H7 (cell line): ENCODE results near the gene POC1A. TPM values are rescaled to one million over a fixed set of nuclear protein-coding genes. Genes with fewer than 3 reads are reported as not detected.

ENCODE experiments used
- DNase-seq: peaks from one replicate; pipeline ENCODE4 v3.0.0; 2012
- H3K27me3 ChIP-seq: 2 replicates; pipeline ENCODE4 v1.6.0; 2011; ENCODE audit warnings: mild to moderate bottlenecking, low read length; ENCODE audit not compliant: control insufficient read depth, insufficient read depth
- H3K36me3 ChIP-seq: replicated peaks from 2 replicates; pipeline ENCODE4 v1.5.1; 2011; ENCODE audit warnings: low read length; ENCODE audit not compliant: control insufficient read depth, insufficient read depth
- H3K4me3 ChIP-seq: 2 replicates; pipeline ENCODE4 v1.5.1; 2011; ENCODE audit warnings: low read depth, mild to moderate bottlenecking, control low read depth, low read length, moderate library complexity; ENCODE audit not compliant: insufficient read depth
- total RNA-seq: library from RNA; depleted of rRNA; stranded (reverse); fragments of >200 nt; shearing (Covaris generic); gene quantifications from 2 replicates; pipeline ENCODE4 v1.2.3, GENCODE V29; 2014

The POC1A gene
- total RNA-seq, 1 experiment from 2014 or later = 25.1 TPM

- DNase-seq = no peak
- H3K27me3 ChIP-seq = peaks cover 7% of the 10 kb centered on the region
- no peak overlapping the region for H3K4me3 ChIP-seq
- H3K36me3 ChIP-seq = no peaks in the 10 kb centered on the region
These were observed 92.9 kb downstream of the POC1A start for GRCh38 chr3:52061121-52061910.

- Histone ChIP-seq H3K4me3 (no peak overlapping the region), H3K27me3 (peaks cover 11% of the 10 kb centered on the region), H3K36me3 (no peaks in the 10 kb centered on the region)
- DNase-seq = no peak
These were observed 94.4 kb downstream of the POC1A start for GRCh38 chr3:52059781-52060180.

- no peak for DNase-seq
- H3K4me3 ChIP-seq = peak overlapping the region; percentile 31
- H3K27me3 ChIP-seq = peaks cover 11% of the 10 kb centered on the region
- H3K36me3 ChIP-seq = peaks cover 4% of the 10 kb centered on the region
These were observed 96.3 kb downstream of the POC1A start for GRCh38 chr3:52057812-52058495.

DNA sequence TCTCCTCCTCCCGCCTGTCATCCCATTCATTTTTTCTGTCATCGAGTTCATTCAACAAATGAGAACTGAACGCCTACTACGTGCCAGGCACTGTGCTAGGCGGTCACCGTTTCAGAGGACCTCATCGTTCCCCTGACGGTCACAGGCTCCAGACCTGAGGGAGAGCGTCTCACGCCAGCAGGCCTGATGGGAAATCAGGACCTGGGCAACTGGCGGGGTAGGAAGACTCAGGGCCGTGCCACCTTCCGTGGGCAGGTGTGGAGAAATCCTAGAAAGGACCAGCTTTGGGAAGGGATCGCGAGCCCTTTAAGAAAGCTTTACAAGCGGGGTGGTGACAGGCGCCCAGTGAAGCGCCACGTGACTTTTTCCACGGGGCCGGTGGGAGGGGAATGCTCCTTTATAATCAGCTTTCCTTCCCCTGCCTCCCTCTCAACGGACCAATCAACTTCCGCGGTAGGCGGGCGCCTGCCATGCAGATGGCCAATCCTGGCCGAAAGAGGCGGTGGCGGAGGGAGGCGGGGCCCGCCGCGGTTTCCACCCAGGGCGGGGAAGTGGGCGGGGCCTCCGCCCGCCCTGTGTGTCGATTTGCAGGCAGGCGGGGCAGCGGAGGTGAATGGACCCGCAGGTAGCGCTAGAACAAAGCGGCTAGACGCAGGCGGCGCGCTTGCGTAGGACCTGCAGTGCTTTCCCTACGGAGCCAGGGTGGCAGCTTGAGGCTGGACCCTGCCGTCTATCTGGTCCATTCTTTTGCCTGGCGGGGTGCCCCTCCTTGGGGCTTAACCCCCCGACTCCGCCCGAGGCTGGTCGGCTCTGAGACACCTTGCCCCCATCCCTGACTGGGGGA, 97.0 kb downstream of the POC1A start:
- Histone ChIP-seq H3K4me3 (peak overlapping the region; percentile 67), H3K27me3 (peaks cover 11% of the 10 kb centered on the region), H3K36me3 (peaks cover 7% of the 10 kb centered on the region)
- peak; percentile 99 for DNase-seq

DNA sequence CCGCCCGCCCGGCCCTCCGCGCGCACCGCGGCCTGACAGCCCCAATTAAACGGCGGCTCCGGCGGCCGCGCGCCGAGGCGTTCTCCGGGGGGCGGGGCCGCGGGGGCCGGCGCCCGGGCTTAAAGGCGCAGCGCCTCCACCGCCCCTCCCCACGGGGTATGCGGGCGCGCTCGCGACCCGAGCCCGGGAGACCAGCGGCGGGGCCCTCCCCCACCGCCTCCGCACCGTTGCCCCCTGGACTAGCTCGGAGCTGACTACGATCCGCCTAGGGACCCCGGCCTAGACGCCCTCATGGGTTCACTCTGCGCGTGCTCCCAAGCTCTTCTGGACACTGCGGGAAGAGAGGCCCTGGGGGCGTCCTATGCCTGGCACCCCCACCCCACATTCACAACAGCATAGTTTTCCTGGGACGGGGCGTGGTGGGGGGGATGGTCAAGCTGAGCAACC, 97.7 kb downstream of the POC1A start, which contains the start of gene DUSP7:
DUSP7 (minus strand) TSS at position 51 of the 447 bp plus-strand sequence. CDS start 205 bp downstream, outside the sequence.
- H3K4me3 ChIP-seq = peak within 1 kb of the TSS; percentile 76
- H3K36me3 ChIP-seq = peaks cover 9% of the 10 kb centered on the region
- peaks cover 11% of the 10 kb centered on the region for H3K27me3 ChIP-seq
- DNase-seq = peak; percentile 93

DNA sequence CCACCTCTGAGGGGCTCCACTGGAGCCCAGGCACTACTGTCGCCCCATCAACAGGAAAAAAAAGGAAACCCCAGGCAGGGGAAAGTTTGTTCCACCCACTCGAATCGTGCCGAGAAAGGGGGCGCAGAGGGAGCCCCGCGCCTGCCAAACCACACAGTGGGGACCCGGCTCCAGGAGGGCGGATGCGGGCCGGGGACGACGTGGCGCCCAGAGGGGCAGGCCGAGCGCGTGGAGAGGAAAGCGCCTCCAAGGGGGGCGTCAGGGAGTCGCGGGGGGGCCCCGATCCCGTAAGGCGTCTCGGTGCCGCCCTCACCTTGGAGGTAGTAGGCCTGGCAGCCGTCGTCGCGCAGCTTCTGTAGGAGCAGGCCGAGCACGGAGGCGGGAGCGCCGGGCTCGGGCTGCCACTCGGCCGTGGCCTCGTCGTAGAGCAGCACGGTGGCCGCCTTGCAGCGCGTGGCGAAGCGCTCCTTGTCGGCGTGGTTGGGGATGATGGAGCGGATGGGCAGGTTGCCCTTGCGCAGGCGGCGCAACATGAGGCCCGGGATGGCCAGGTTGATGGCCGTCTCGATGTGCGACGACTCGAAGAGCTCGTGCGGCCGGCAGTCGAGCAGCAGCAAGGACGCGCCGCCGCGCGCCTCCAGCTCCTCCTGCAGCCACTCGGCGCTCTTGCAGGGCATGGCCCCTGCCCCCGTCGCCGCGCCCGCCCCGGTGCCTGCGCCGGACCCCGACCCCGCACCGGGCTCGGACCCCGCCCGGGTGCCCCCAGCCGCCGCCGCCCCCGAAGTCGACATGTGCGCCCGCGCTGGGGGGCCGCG, 98.5 kb downstream of the POC1A start:
- Histone ChIP-seq H3K36me3 (peaks cover 17% of the 10 kb centered on the region), H3K4me3 (peak overlapping the region; percentile 76), H3K27me3 (peaks cover 11% of the 10 kb centered on the region)
- DNase-seq = peak; percentile 88

DNA sequence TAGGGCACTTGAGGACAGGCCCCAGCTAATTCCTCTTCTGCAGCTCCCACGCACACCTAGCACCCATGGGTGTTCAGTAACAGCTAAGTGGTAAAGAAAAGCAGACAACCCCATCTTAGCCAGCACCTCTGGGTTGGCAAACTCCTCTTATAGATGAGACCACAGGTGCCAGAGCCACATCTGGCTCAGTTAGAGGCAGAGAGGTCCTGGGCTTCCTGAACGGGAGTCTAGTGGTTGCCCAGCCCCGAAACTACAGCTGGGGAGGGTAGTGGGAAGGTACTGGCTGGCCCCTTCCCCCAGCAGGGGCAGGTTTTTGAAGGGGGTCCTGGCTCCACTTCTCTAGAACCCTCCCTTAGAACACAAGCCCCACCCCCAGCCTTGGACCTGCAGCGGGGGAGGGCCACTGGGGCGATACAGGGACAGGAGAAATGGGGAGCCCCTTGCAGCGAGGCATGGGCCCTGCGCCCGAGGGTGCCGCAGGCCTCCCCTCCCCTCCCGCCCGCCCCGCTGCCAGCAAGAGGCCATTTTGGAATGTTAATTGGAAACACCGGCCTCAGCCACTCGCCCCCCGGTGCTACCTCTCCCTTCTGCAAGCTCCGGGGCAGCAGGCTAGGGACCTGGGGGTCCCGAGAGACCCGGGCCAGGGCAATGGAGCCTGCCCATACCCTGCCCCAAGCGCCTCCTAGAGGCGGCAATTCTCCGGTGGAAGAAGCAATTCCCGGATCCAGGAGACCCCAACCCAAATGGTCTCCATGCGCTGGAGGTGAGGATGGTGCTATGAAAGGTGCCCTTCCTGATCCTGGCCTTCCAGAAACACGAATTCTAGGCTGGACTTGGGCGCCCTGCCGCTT, 99.3 kb downstream of the POC1A start:
- DNase-seq = peak; percentile 85
- Histone ChIP-seq H3K27me3 (peaks cover 11% of the 10 kb centered on the region), H3K4me3 (peak overlapping the region; percentile 76), H3K36me3 (peaks cover 18% of the 10 kb centered on the region)

DNA sequence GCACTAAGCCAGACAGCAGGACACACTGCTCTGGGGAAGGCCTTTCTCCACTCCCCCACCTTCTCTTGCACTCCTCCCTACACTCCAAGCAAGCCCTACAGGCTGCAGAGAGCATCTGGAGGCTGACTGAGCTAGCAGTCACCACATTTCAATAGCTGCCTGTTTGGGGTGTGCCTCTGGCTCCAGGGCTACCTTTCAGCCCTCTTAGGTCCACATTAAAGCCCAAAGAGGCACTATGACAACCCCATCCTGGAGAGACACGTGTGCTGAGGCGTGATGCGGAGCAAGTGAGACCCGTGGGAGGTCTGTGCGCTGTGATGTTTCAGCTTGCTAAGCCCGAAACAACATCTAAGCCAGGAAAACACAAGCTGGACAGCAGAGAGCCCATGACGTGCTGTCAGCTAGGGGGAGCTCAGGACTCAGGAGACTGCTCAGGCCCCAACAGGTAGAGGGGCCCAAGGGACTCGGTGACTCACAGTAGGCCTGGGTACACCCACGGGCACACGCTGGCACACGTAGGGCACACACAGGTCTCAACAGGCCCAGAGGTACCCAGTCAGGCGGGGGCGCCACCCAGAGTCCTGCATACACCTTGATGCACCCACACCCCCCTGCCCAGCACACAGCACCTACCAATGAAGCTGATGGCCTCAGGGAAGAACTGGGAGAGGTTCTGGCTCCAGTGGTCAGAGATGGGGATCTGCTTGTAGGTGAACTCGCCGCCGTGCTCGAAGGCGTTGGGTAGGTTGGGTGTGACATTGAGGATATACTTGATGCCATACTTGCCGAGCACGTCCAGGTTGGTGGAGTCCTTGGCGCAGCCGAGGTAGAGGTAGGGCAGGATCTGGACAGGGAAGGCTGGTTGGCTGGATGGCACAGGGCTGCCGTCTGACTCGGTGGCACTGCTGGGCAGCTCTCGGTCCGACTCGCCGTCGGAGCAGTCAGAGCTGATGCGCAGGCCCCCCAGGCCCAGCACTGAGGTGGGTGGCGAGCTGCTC, 100.6 kb downstream of the POC1A start:
- peaks cover 20% of the 10 kb centered on the region for H3K36me3 ChIP-seq
- no peak for DNase-seq
- H3K27me3 ChIP-seq = peaks cover 9% of the 10 kb centered on the region
- H3K4me3 ChIP-seq = no peak overlapping the region

DNA sequence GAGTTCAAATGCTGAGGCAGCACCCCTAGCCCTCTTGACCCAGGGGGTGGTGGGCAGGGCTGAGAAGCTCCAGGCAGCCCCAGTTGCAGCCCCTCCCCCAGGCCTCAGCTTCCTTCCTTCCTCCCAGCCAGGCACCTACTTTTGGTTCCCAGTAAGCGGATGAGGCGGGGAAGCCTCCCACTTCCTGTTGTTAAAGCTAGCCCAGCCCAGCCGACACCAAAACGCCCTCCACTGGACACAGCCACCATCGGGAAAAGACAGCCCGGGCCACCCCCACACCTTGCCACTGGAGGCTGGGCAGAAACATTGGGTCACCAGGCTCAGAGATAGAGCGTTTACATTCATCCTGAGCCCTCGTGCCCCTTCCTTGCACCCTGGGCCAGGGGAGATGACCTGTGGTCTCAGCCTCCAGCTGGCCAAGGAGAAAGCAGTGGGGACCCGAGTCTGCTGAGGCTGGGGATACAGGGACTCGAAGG, 101.4 kb downstream of the POC1A start:
- DNase-seq = peak; percentile 92
- peaks cover 5% of the 10 kb centered on the region for H3K27me3 ChIP-seq
- peaks cover 20% of the 10 kb centered on the region for H3K36me3 ChIP-seq
- no peak overlapping the region for H3K4me3 ChIP-seq

- no peak for DNase-seq
- Histone ChIP-seq H3K36me3 (peaks cover 20% of the 10 kb centered on the region), H3K27me3 (peaks cover 4% of the 10 kb centered on the region), H3K4me3 (no peak overlapping the region)
These were observed 102.8 kb downstream of the POC1A start for GRCh38 chr3:52051444-52051843.

GRCh38 chr3:52050571-52050970, 103.7 kb downstream of the POC1A start:
- Histone ChIP-seq H3K27me3 (peaks cover 2% of the 10 kb centered on the region; the same call in 1 of the 2 replicates), H3K36me3 (peaks cover 20% of the 10 kb centered on the region), H3K4me3 (no peak overlapping the region)
- DNase-seq = no peak

DNA sequence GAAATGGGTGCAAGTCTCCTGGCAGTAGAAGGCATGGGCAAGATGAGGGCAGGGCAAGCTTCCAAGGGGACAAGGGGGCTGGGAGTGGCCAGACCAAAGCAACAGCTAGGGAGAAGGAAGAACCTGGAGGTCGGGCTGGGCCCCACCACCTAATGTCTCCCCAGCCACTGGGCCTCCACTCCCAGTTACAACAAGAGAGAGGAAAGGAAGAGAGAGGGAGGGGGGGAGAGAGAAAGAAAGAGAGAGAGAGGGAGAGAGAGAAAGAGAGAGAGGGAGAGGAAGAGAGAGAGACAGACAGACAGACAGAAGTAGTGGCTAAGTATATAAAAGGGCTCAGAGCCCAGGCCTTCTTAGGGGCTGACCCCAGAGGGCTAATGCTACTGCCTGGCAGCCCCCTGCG, 104.7 kb downstream of the POC1A start:
- no peaks in the 10 kb centered on the region for H3K27me3 ChIP-seq
- no peak for DNase-seq
- H3K4me3 ChIP-seq = no peak overlapping the region
- H3K36me3 ChIP-seq = peaks cover 20% of the 10 kb centered on the region
